Measurements from ENCODE around the gene UGCG. TPM values are rescaled to one million over a fixed set of nuclear protein-coding genes. Genes with fewer than 3 reads are reported as not detected.
"Not testable (repeated sequence)": the region's sequence is repeated elsewhere in the genome, so short reads cannot be mapped to it uniquely, and the experiment has no call there.

Gene UGCG
- total and polyA plus RNA-seq, 9 of the 15 experiments (the other 6 are each of a cell fraction or from before 2014, with no cell fraction given): 20.0 to 40.3 (median 29.2) TPM

DNA sequence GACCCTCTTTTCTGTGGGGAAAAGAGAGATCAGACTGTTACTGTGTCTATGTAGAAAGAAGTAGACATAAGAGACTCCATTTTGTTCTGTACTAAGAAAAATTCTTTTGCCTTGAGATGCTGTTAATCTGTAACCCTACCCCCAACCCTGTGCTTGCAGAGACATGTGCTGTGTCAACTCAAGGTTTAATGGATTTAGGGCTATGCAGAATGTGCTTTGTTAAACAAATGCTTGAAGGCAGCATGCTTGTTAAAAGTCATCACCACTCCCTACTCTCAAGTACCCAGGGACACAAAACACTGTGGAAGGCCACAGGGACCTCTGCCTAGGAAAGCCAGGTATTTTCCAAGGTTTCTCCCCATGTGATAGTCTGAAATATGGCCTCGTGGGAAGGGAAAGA lies 21.3 kb upstream of the UGCG start:
- 0 out of 2 replicates have a peak, but pooled peaks have one; percentile 25 for TF ChIP-seq ZNF311 (CRISPR knock-in tag; IDR thresholded peaks at IDR 0.05)
- TF ChIP-seq, protein P1, sequence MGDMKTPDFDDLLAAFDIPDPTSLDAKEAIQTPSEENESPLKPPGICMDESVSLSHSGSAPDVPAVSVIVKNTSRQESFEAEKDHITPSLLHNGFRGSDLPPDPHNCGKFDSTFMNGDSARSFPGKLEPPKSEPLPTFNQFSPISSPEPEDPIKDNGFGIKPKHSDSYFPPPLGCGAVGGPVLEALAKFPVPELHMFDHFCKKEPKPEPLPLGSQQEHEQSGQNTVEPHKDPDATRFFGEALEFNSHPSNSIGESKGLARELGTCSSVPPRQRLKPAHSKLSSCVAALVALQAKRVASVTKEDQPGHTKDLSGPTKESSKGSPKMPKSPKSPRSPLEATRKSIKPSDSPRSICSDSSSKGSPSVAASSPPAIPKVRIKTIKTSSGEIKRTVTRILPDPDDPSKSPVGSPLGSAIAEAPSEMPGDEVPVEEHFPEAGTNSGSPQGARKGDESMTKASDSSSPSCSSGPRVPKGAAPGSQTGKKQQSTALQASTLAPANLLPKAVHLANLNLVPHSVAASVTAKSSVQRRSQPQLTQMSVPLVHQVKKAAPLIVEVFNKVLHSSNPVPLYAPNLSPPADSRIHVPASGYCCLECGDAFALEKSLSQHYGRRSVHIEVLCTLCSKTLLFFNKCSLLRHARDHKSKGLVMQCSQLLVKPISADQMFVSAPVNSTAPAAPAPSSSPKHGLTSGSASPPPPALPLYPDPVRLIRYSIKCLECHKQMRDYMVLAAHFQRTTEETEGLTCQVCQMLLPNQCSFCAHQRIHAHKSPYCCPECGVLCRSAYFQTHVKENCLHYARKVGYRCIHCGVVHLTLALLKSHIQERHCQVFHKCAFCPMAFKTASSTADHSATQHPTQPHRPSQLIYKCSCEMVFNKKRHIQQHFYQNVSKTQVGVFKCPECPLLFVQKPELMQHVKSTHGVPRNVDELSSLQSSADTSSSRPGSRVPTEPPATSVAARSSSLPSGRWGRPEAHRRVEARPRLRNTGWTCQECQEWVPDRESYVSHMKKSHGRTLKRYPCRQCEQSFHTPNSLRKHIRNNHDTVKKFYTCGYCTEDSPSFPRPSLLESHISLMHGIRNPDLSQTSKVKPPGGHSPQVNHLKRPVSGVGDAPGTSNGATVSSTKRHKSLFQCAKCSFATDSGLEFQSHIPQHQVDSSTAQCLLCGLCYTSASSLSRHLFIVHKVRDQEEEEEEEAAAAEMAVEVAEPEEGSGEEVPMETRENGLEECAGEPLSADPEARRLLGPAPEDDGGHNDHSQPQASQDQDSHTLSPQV (IDR thresholded peaks at IDR 0.05): peak; percentile 58; the same call in 1 of the 2 replicates
- POLR2A ChIA-PET: interaction anchor here (0.7 to 0.9 kb wide), 3 partner anchors 10 to 951 kb away, joined by 3 read pairs; no protein-coding TSS in a partner anchor
- FAIRE-seq; ATAC-seq; DNase-seq (ENCODE audit: extremely low read depth in 1 of 4, low spot score in 3 of 4); H3K36me3 ChIP-seq (ENCODE audit: control insufficient read depth, insufficient read depth, low read length); H3K9ac ChIP-seq (ENCODE audit: insufficient read depth in 1 of 2, low read depth in 2 of 2, low read length in 2 of 2); in situ Hi-C loops (cut with MboI); H2AFZ ChIP-seq (ENCODE audit: low read depth, low read length); H3K27ac ChIP-seq (ENCODE audit: extremely low read depth, low read depth, low read length); intact Hi-C loops (cut with micrococcal nuclease); H3K4me2 ChIP-seq (ENCODE audit: insufficient read depth, low read length); H3K27me3 ChIP-seq (ENCODE audit: control insufficient read depth in 2 of 2, insufficient read depth in 2 of 2, low read length in 2 of 2); H3K9me1 ChIP-seq (ENCODE audit: control insufficient read depth, insufficient read depth, low read length); BruUV-seq (replicated peaks); H3K4me3 ChIP-seq; H4K20me1 ChIP-seq (replicated peaks; ENCODE audit: control insufficient read depth, insufficient read depth, low read length); CTCF ChIA-PET (ENCODE audit: low intra/inter-chr PET ratio); H3K79me2 ChIP-seq (ENCODE audit: control insufficient read depth, insufficient read depth, low read length); H3K9me3 ChIP-seq (replicated peaks; ENCODE audit: control insufficient read depth, insufficient read depth, low read depth, low read length): not testable (repeated sequence)
- peaks cover 0 to 15% of the 10 kb centered on the region in 2 experiments; a peak in 4 of 5 replicates for H3K4me1 ChIP-seq (replicated peaks in 1 of 2; ENCODE audit: control insufficient read depth in 2 of 2, insufficient read depth in 2 of 2, low read length in 2 of 2)
- WGBS (ENCODE audit: insufficient coverage, low coverage, missing lambda C conversion rate): no CpG with 5 or more reads among the region's 1 CpG

DNA sequence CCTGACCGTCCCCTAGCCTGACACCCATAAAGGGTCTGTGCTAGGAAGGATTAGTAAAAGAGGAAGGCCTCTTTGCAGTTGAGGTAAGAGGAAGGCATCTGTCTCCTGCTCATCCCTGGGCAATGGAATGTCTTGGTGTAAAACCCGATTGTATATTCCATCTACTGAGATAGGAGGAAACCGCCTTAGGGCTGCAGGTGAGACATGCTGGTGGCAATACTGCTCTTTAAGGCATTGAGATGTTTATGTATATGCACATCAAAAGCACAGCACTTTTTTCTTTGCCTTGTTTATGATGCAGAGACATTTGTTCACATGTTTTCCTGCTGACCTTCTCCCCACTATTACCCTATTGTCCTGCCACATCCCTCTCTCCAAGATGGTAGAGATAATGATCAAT lies 20.9 kb upstream of the UGCG start:
- H3K4me3 ChIP-seq; ATAC-seq; H4K20me1 ChIP-seq (replicated peaks; ENCODE audit: control insufficient read depth, insufficient read depth, low read length); H2AFZ ChIP-seq (ENCODE audit: low read depth, low read length); H3K9me3 ChIP-seq (replicated peaks; ENCODE audit: control insufficient read depth, insufficient read depth, low read depth, low read length); H3K79me2 ChIP-seq (ENCODE audit: control insufficient read depth, insufficient read depth, low read length); H3K27ac ChIP-seq (ENCODE audit: extremely low read depth, low read depth, low read length); BruUV-seq (replicated peaks); POLR2A ChIA-PET; H3K27me3 ChIP-seq (ENCODE audit: control insufficient read depth in 2 of 2, insufficient read depth in 2 of 2, low read length in 2 of 2); H3K4me2 ChIP-seq (ENCODE audit: insufficient read depth, low read length); H3K9ac ChIP-seq (ENCODE audit: insufficient read depth in 1 of 2, low read depth in 2 of 2, low read length in 2 of 2); DNase-seq (ENCODE audit: extremely low read depth in 1 of 4, low spot score in 3 of 4); FAIRE-seq; CTCF ChIA-PET (ENCODE audit: low intra/inter-chr PET ratio); H3K36me3 ChIP-seq (ENCODE audit: control insufficient read depth, insufficient read depth, low read length); in situ Hi-C loops (cut with MboI); H3K9me1 ChIP-seq (ENCODE audit: control insufficient read depth, insufficient read depth, low read length); intact Hi-C loops (cut with micrococcal nuclease): not testable (repeated sequence)
- H3K4me1 ChIP-seq (replicated peaks in 1 of 2; ENCODE audit: control insufficient read depth in 2 of 2, insufficient read depth in 2 of 2, low read length in 2 of 2): peaks cover 0 to 15% of the 10 kb centered on the region in 2 experiments; a peak in 4 of 5 replicates
- 44% methylated on average over 3 of the region's 3 CpGs for WGBS (ENCODE audit: insufficient coverage, low coverage, missing lambda C conversion rate)
